ENCODE measurements around the gene CELF6. TPM values are rescaled to one million over a fixed set of nuclear protein-coding genes. Genes with fewer than 3 reads are reported as not detected.

Gene CELF6
- total and polyA plus RNA-seq, 7 experiments from 2014 or later, result 0.10 to 5.7 (median 2.9) TPM

- no peaks in the 10 kb centered on the region for H3K4me1 ChIP-seq (ENCODE audit: control insufficient read depth in 2 of 2, insufficient read depth in 2 of 2, low read length in 2 of 2)
- H3K27ac ChIP-seq (ENCODE audit: low read depth, low read length), result no peak overlapping the region
- Mint-ChIP-seq H3K36me3 (peaks cover 0 to 7% (median 0%) of the 10 kb centered on the region in 5 donors), H3K9me3 (no peaks in the 10 kb centered on the region), H3K4me3 (no peak overlapping the region), H3K4me1 (peaks cover 0 to 4% (median 0%) of the 10 kb centered on the region in 7 donors), H3K27me3 (no peaks in the 10 kb centered on the region), H3K27ac (no peak overlapping the region)
- H3K27me3 ChIP-seq (ENCODE audit: control insufficient read depth in 2 of 2, insufficient read depth in 2 of 2, low read length in 2 of 2), result no peaks in the 10 kb centered on the region
- no peak overlapping the region for H3K4me3 ChIP-seq (ENCODE audit: low read length)
- ATAC-seq (peak; percentile 13), DNase-seq (no peak)
- ChIA-PET POLR2A (no interaction called here), CTCF (no interaction called here)
- intact Hi-C loops (cut with micrococcal nuclease), result no loop called here
- no peaks in the 10 kb centered on the region for H3K9me3 ChIP-seq (ENCODE audit: control insufficient read depth in 2 of 3, low read length in 3 of 3)
- no peaks in the 10 kb centered on the region for H3K36me3 ChIP-seq (ENCODE audit: control insufficient read depth in 2 of 3, insufficient read depth in 3 of 3, low read length in 3 of 3)
These were observed 30.2 kb downstream of the CELF6 start for GRCh38 chr15:72289597-72290325.

- Mint-ChIP-seq H3K4me3 (no peak overlapping the region), H3K36me3 (peaks cover 0 to 4% (median 0%) of the 10 kb centered on the region in 5 donors), H3K27me3 (no peaks in the 10 kb centered on the region), H3K27ac (no peak overlapping the region), H3K9me3 (no peaks in the 10 kb centered on the region), H3K4me1 (no peaks in the 10 kb centered on the region)
- H3K27me3 ChIP-seq (ENCODE audit: control insufficient read depth in 2 of 2, insufficient read depth in 2 of 2, low read length in 2 of 2), result no peaks in the 10 kb centered on the region
- H3K36me3 ChIP-seq (ENCODE audit: control insufficient read depth in 2 of 3, insufficient read depth in 3 of 3, low read length in 3 of 3), result no peaks in the 10 kb centered on the region
- intact Hi-C loops (cut with micrococcal nuclease), result no loop called here
- ATAC-seq (no peak), DNase-seq (no peak)
- no peaks in the 10 kb centered on the region for H3K4me1 ChIP-seq (ENCODE audit: control insufficient read depth in 2 of 2, insufficient read depth in 2 of 2, low read length in 2 of 2)
- H3K9me3 ChIP-seq (ENCODE audit: control insufficient read depth in 2 of 3, low read length in 3 of 3), result no peaks in the 10 kb centered on the region
- CTCF ChIA-PET, result no interaction called here
- POLR2A ChIA-PET, result no interaction called here
- H3K27ac ChIP-seq (ENCODE audit: low read depth, low read length), result no peak overlapping the region
- no peak overlapping the region for H3K4me3 ChIP-seq (ENCODE audit: low read length)
These were observed 31.0 kb downstream of the CELF6 start for GRCh38 chr15:72288796-72289596.

GRCh38 chr15:72285927-72286516, 33.9 kb downstream of the CELF6 start:
- Histone ChIP-seq H3K9me3 (ENCODE audit: control insufficient read depth in 2 of 3, low read length in 3 of 3) (no peaks in the 10 kb centered on the region), H3K27ac (ENCODE audit: low read depth, low read length) (no peak overlapping the region), H3K36me3 (ENCODE audit: control insufficient read depth in 2 of 3, insufficient read depth in 3 of 3, low read length in 3 of 3) (no peaks in the 10 kb centered on the region), H3K4me3 (ENCODE audit: low read length) (no peak overlapping the region), H3K27me3 (ENCODE audit: control insufficient read depth in 2 of 2, insufficient read depth in 2 of 2, low read length in 2 of 2) (no peaks in the 10 kb centered on the region), H3K4me1 (ENCODE audit: control insufficient read depth in 2 of 2, insufficient read depth in 2 of 2, low read length in 2 of 2) (no peaks in the 10 kb centered on the region)
- intact Hi-C loops (cut with micrococcal nuclease), result loop anchor here (1.0 kb wide), 1 partner anchor 87 kb away; no protein-coding TSS in a partner anchor
- Mint-ChIP-seq H3K27ac (no peak overlapping the region), H3K4me3 (no peak overlapping the region), H3K4me1 (no peaks in the 10 kb centered on the region), H3K36me3 (peaks cover 0 to 5% (median 0%) of the 10 kb centered on the region in 5 donors), H3K27me3 (no peaks in the 10 kb centered on the region), H3K9me3 (no peaks in the 10 kb centered on the region)
- POLR2A ChIA-PET, result no interaction called here
- CTCF ChIA-PET, result interaction anchor here (0.6 to 3.8 kb wide), 6 partner anchors 13 to 93 kb away, joined by 3 to 46 read pairs (median 4); no protein-coding TSS in a partner anchor
- peak; percentile 77 for ATAC-seq
- DNase-seq, result peak in 7 of 9 donors; percentile 23 to 60 (median 48)

- DNase-seq, result no peak
- no peak overlapping the region for H3K4me3 ChIP-seq (ENCODE audit: low read length)
- H3K27me3 Mint-ChIP-seq, result no peaks in the 10 kb centered on the region
- ChIA-PET CTCF (interaction anchor here (0.6 to 3.8 kb wide), 6 partner anchors 24 to 207 kb away, joined by 3 to 46 read pairs (median 3); no protein-coding TSS in a partner anchor), POLR2A (no interaction called here)
- H3K36me3 Mint-ChIP-seq, result peaks cover 0 to 5% (median 0%) of the 10 kb centered on the region in 5 donors
- no peaks in the 10 kb centered on the region for H3K36me3 ChIP-seq (ENCODE audit: control insufficient read depth in 2 of 3, insufficient read depth in 3 of 3, low read length in 3 of 3)
- H3K4me1 ChIP-seq (ENCODE audit: control insufficient read depth in 2 of 2, insufficient read depth in 2 of 2, low read length in 2 of 2), result no peaks in the 10 kb centered on the region
- H3K4me3 Mint-ChIP-seq, result no peak overlapping the region
- H3K9me3 Mint-ChIP-seq, result no peaks in the 10 kb centered on the region
- H3K27ac Mint-ChIP-seq, result no peak overlapping the region
- no peak for ATAC-seq
- no peaks in the 10 kb centered on the region for H3K27me3 ChIP-seq (ENCODE audit: control insufficient read depth in 2 of 2, insufficient read depth in 2 of 2, low read length in 2 of 2)
- no peaks in the 10 kb centered on the region for H3K9me3 ChIP-seq (ENCODE audit: control insufficient read depth in 2 of 3, low read length in 3 of 3)
- no peak overlapping the region for H3K27ac ChIP-seq (ENCODE audit: low read depth, low read length)
- H3K4me1 Mint-ChIP-seq, result no peaks in the 10 kb centered on the region
- intact Hi-C loops (cut with micrococcal nuclease), result no loop called here
These were observed 34.6 kb downstream of the CELF6 start for GRCh38 chr15:72285402-72285801.

- intact Hi-C loops (cut with micrococcal nuclease), result no loop called here
- DNase-seq (no peak), ATAC-seq (no peak)
- H3K27me3 ChIP-seq (ENCODE audit: control insufficient read depth in 2 of 2, insufficient read depth in 2 of 2, low read length in 2 of 2), result no peaks in the 10 kb centered on the region
- Mint-ChIP-seq H3K27ac (peak overlapping the region in 1 of 9 donors; percentile 59), H3K9me3 (no peaks in the 10 kb centered on the region), H3K4me1 (no peaks in the 10 kb centered on the region), H3K36me3 (peaks cover 0 to 5% (median 0%) of the 10 kb centered on the region in 5 donors), H3K27me3 (no peaks in the 10 kb centered on the region), H3K4me3 (no peak overlapping the region)
- no peaks in the 10 kb centered on the region for H3K9me3 ChIP-seq (ENCODE audit: control insufficient read depth in 2 of 3, low read length in 3 of 3)
- H3K4me3 ChIP-seq (ENCODE audit: low read length), result no peak overlapping the region
- no peak overlapping the region for H3K27ac ChIP-seq (ENCODE audit: low read depth, low read length)
- CTCF ChIA-PET, result interaction anchor here (0.6 to 3.8 kb wide), 5 partner anchors 53 to 208 kb away, joined by 3 to 46 read pairs (median 3); no protein-coding TSS in a partner anchor
- H3K36me3 ChIP-seq (ENCODE audit: control insufficient read depth in 2 of 3, insufficient read depth in 3 of 3, low read length in 3 of 3), result no peaks in the 10 kb centered on the region
- POLR2A ChIA-PET, result no interaction called here
- no peaks in the 10 kb centered on the region for H3K4me1 ChIP-seq (ENCODE audit: control insufficient read depth in 2 of 2, insufficient read depth in 2 of 2, low read length in 2 of 2)
These were observed 35.2 kb downstream of the CELF6 start for GRCh38 chr15:72284781-72285180.

GRCh38 chr15:72281713-72282112, 38.2 kb downstream of the CELF6 start:
- Mint-ChIP-seq H3K27me3 (peaks cover 0 to 9% (median 0%) of the 10 kb centered on the region in 5 donors), H3K36me3 (peaks cover 0 to 5% (median 0%) of the 10 kb centered on the region in 5 donors), H3K4me1 (no peaks in the 10 kb centered on the region), H3K9me3 (no peaks in the 10 kb centered on the region), H3K27ac (no peak overlapping the region), H3K4me3 (no peak overlapping the region)
- Histone ChIP-seq H3K36me3 (ENCODE audit: control insufficient read depth in 2 of 3, insufficient read depth in 3 of 3, low read length in 3 of 3) (no peaks in the 10 kb centered on the region), H3K27me3 (ENCODE audit: control insufficient read depth in 2 of 2, insufficient read depth in 2 of 2, low read length in 2 of 2) (no peaks in the 10 kb centered on the region), H3K4me1 (ENCODE audit: control insufficient read depth in 2 of 2, insufficient read depth in 2 of 2, low read length in 2 of 2) (no peaks in the 10 kb centered on the region), H3K27ac (ENCODE audit: low read depth, low read length) (no peak overlapping the region), H3K9me3 (ENCODE audit: control insufficient read depth in 2 of 3, low read length in 3 of 3) (no peaks in the 10 kb centered on the region), H3K4me3 (ENCODE audit: low read length) (no peak overlapping the region)
- ChIA-PET CTCF (no interaction called here), POLR2A (no interaction called here)
- ATAC-seq (no peak), DNase-seq (no peak)
- intact Hi-C loops (cut with micrococcal nuclease), result no loop called here

All from naive thymus-derived CD4-positive, alpha-beta T cell (primary cell).